Testis (tissue), 2 donors: Measurements from ENCODE around the gene ACO1.

ENCODE experiments used
- POLR2A ChIP-seq: fragments of 450-650 bp; IDR thresholded peaks from one replicate; pipeline ENCODE4 v1.6.1; 2017; ENCODE audit warnings: antibody characterized with exemption, mild to moderate bottlenecking, moderate library complexity
- TF ChIP-seq, protein P1 (sequence below), 3 experiments: fragments of 450-650 bp in 2 of 3; fragments of 200-600 bp in 1 of 3; sonication (generic) in 1 of 3; IDR thresholded peaks; one replicate each; pipeline ENCODE4 v1.5.1; 2016 to 2019; ENCODE audit warnings: antibody characterized with exemption in 3 of 3, mild to moderate bottlenecking in 2 of 3, moderate library complexity in 1 of 3

GRCh38 chr9:32350682-32351081 is 33.8 kb upstream of the ACO1 start:
- TF ChIP-seq POLR2A, result no peak
- TF ChIP-seq, protein P1, sequence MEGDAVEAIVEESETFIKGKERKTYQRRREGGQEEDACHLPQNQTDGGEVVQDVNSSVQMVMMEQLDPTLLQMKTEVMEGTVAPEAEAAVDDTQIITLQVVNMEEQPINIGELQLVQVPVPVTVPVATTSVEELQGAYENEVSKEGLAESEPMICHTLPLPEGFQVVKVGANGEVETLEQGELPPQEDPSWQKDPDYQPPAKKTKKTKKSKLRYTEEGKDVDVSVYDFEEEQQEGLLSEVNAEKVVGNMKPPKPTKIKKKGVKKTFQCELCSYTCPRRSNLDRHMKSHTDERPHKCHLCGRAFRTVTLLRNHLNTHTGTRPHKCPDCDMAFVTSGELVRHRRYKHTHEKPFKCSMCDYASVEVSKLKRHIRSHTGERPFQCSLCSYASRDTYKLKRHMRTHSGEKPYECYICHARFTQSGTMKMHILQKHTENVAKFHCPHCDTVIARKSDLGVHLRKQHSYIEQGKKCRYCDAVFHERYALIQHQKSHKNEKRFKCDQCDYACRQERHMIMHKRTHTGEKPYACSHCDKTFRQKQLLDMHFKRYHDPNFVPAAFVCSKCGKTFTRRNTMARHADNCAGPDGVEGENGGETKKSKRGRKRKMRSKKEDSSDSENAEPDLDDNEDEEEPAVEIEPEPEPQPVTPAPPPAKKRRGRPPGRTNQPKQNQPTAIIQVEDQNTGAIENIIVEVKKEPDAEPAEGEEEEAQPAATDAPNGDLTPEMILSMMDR (IDR thresholded peaks at IDR 0.05), result peak in 1 of 3 experiments; percentile 29
